ENCODE data around the gene ATOH7.
"Not testable (repeated sequence)": the region's sequence is repeated elsewhere in the genome, so short reads cannot be mapped to it uniquely, and the experiment has no call there.

ATOH7 gene

DNA sequence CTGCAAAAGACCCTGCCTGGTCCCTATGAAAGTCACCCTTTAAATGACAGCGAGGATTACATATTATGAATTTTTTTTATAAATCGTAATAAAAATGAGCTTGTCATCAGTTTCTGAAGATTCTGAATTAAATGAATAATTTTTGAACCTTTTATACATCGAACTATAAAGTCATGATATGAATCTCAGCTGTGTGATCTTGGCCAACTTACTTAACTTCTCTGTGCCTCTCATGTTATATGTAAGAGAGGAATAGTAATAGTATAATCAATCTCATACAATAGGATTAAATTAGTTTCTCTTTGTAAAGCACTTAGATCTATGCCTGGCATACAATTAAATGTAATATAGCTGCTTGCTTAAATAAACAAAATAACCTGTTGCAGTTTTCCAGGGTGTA, 5.3 kb upstream of the ATOH7 start:
- DNase-seq (ENCODE audit: low spot score), result no peak

DNA sequence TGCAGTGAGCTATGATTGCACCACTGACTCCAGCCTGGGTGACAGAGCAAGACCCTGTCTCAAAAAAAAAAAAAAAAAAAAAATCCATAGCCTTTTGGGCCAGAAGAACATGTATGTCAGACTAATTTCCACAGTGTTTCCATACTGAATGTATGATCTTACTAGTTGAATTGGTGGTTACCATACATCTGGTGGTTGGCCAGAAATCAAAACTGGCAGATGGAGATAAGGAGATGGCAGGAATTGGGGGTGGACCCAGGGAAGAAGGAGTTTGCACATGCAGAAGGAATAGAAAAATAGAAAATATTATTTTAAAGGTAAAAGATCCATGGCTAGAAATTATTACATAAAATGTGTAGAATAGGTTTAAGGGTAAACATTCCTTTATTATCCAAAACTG, 3.7 kb upstream of the ATOH7 start:
- DNase-seq (ENCODE audit: low spot score), result no peak

DNA sequence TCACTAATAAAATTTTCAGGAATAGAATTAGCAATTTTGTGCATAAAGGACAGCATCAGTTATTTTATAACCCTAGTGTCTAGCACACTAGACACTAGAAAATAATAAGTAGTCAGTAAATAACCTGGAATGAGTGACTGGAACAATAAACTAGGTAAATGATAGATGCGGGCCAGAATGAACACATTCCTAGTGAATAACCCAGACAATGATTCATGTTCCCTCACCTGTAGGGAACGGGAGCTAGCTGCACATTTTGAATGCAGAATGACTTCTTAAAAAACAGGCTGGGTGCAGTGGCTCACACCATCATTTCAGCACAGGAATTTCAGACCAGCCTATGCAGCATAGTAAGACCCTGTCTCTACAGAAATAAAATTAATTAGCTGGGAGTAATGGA, 3.2 kb upstream of the ATOH7 start:
- DNase-seq (ENCODE audit: low spot score), result peak; percentile 72

DNA sequence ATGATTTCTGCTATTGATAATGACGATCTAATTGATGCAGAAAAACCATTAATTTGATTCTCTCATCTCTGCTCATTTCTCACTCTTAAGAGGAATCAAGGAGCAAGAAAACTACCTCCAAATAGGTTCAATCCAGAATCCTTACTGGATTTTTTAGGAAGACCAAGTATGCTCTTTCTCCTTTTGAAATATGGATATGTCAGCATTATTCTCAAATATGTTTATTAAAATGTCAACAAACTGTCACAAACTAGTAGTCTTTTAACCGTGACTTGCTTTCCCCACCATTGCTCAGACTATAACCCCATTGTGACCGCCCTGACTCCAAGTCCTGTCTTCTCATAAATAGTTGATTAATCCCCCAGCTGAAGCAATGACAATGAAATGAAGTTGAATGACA, 1.1 kb upstream of the ATOH7 start:
- no peak for DNase-seq (ENCODE audit: low spot score)

DNA sequence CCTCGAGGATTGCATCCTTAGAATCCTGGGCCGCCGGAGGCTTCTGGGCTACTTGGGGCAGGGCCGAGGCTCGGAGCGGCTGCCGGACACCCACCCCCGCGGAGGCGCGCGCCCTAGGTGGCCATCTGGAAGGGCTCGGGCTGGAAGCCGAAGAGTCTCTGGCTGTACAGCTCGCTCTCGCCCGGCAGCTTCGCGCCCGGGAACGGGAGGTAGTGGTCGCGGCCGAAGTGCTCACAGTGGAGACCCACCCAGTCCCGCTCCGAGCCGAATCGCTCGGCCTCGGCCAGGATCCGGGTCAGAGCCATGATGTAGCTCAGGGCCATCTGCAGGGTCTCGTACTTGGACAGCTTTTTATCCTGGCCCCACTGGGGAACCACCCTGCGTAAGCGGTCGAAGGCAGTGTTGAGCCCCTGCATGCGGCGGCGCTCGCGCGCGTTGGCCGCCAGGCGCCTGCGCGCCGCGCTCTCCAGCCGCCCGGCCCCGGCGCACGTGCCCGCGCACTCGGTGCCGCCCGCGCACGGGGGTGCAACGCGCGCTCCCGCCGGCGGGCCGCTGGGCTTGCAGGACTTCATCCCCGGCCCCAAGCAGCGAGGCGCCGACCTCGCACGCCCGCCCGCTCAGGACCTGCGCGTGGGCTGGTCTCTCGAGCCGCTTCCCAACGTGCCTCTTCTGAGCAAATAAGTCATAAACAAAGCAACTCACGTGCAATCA, 652 bp downstream of the ATOH7 start:
- DNase-seq (ENCODE audit: low spot score), result peak; percentile 76

DNA sequence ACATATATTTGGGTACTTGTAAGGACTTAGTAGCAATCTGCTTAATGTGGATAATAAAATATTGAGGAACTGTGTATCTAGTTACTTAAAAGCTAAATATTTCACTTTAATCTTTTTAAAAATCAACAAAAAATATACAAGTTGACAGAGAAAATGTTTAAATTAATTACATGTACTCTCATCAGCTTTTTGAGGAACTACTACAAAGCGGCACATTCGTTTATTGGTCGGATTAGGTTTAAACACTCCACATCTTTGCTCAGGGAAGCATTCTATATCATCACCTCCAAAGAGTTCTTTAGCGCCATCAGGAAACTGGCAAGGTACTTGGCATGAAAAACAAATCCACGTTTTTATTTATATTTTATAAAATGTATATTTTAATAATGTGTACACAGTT, 1.6 kb downstream of the ATOH7 start:
- no peak for DNase-seq (ENCODE audit: low spot score)

DNA sequence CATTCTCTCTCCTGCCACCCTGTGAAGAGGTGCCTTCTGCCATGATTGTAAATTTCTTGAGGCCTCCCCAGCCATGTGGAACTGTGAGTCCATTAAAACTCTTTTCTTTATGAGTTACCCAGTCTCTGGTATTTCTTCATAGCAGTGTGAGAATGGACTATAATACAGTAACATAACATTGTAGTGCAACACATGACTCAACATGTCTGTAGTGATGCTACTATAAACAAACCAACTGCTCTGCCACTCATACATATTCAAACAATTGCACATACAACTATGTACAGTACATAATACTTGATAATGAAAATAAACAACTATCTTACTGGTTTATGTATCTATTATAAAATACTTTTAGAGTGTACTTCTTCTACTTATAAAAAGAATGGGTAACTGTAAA, 7.1 kb downstream of the ATOH7 start:
- no peak for DNase-seq (ENCODE audit: low spot score)

DNA sequence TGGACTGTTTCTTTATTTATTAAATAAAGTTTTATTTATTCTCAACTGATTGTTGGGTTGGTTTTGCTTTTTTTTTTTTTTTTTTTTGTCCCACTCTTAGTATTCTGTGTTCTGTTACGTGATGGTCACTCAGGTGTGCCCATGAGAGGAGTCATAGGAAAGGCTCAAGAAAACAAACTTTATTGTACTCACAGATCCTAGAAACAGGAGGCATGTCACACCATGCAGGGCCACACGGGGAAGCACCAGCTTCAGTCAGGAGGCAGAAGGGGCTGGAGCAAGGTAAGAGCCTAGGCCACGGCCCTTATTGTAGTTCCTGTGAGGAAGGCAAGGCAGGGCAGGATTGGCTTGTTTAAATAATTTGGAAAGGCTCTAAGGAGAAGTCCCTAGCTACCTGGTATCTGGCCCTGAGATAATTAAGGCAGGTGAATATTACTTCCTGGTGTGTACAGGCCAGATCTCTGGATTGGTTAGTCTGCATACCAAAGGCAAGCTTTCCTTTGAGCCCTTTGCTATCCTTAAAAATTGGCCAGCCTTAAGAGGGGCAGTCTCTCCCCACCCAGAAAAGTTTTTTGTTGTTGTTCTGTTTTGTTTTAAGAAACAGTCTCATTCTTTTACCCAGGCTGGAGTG, 8.3 kb downstream of the ATOH7 start:
- DNase-seq (ENCODE audit: low spot score), result peak; percentile 25

DNA sequence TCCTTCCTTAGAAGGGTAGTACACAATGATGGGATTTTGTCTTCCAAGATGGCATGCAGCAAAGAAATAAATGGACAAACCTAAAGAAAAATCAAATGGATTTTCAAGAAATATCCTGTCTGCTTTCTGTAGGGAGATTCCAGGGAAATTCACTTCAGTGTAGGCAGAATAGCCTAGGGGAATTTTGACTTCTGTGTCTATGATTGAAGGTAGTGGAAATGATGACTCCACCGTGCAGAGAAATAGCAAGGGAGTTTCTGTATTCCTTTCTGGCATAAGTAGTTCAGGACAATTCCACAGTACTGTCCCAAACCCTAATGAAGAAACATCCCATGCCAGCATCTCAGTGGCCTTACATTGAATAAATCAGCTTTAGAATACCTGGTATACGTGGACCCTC, 9.5 kb downstream of the ATOH7 start:
- no peak for DNase-seq (ENCODE audit: low spot score)

DNA sequence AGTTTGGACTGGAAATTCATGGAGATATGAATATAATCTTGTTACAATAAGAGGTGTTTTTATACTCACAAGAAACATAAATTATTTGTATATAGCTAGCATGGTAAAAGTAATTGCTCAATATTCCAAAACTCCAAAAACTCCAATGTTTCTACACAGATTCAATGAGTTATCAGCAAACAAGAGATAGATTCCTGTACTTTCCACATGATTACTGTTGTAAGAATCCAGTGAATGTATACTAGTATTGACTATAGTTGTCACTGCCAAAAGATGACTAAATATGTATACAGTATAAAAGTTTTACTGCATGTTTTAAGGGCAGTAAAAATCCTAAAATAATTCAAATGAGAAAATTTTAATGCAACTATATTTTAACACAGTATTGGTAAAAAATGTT, 10.7 kb downstream of the ATOH7 start:
- no peak for DNase-seq (ENCODE audit: low spot score)

DNA sequence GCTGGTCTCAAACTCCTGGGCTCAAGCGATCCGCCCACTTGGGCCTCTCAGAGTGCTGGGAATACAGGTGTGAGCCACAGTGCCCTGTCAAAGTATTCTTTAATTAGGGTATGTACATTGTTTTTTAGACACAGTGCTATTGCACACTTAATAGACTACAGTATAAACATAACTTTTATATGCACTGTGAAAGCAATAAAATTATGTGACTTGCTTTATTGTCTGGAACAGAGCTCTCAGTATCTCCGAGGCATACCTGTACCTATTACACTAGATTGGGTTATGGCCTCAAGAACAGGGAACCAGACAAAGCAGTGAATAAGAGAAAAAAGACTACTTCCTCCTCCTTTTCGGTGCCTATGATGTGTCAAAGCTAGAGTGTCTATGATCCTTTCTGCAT, 13.1 kb downstream of the ATOH7 start:
- no peak for DNase-seq (ENCODE audit: low spot score)

DNA sequence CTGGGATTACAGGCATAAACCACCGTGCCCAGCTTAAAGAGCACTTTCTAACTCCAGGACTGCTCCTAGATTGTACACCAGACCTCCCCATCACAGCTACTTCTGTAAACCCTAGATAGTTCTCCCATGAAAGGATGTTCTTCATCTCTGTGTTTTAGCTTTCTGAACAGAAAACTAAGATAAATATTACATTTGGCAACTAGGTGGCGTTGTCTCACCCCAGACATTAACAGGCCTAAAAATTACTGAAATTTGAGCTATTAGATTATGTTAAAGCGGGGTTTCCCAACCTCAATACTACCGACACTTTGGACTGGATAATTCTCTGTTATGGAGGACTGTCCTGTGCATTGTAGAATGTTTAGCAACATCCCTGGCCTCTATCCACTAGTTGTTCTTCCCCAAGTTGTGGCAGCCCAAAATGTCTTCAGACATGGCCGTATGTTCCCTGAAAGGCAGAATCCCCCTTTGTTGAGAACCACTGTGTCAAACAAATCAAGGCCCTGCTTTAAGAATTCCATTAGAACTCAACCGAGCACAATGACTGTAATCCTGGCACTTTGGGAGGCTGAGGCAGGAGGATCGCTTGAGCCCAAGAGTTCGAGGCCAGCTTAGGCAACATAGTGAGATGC, 19.1 kb downstream of the ATOH7 start:
- peak; percentile 38 for DNase-seq (ENCODE audit: low spot score)

DNA sequence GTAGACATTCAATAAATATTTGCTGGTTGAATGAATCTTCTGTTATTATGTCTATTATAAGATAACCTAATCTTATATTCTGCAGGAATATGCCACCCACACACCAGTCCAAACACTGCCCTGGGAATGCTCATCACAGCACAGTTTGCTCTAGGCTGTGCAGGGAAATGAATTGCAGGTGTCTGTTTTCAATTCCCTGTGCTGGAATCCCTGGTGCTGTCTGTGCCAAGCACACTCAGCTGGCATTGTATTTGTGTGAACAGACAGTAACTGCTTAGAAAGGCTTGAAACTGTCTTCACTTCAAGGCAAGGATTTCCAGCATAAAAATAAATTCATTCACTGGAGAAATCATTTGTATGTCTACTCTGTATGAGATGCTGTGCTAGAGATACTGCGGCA, 20.2 kb downstream of the ATOH7 start:
- DNase-seq (ENCODE audit: low spot score), result no peak

DNA sequence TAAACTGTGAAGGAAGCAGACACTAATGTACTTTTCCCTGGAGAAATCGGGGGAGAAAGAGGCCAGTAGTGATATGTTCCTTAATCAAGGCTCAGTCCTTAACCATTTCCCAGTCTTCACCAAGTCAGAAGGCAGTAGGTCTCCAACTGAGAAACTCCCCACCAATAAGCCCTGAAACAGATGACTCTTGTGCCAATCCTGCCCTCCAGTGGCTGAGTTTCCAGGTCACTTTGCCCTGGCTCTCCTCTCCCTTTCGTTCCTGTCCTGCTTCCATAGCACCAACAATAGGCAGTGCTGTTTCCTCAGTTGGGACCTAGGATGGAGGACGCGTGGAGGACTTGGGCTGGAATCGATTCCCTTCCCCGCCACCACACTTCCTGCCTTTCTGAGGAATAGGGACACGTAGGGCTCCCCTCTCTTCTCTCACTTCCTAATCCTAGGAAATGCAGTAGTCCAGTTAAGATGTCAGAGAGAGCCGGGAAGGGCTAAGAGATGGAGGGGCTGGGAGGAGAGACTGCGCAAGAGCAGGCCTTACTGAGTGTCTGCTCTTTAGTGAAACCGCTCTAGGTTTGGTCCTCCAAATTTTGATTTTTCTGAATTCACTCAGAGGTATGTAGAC, 23.4 kb downstream of the ATOH7 start:
- DNase-seq (ENCODE audit: low spot score), result peak; percentile 82

DNA sequence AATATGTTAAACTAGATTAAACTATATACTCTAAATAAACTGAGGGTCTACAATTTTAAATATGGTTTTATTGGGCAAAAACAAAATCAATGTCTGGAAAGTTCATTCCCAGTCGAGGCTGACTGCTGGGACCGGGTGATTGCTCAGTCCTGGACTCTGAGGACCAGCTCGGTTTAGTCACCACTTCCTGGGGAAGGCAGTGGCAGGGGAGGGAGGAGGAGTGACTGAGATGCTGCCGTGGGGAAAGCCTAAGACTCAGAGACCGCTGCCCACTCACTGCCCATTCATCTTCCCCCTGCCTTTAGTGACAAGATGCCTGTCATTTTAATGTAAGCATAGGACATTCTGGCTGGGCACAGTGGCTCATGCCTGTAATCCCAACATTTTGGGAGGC, 29.0 kb downstream of the ATOH7 start:
- peak; percentile 73 for DNase-seq (ENCODE audit: low spot score)

DNA sequence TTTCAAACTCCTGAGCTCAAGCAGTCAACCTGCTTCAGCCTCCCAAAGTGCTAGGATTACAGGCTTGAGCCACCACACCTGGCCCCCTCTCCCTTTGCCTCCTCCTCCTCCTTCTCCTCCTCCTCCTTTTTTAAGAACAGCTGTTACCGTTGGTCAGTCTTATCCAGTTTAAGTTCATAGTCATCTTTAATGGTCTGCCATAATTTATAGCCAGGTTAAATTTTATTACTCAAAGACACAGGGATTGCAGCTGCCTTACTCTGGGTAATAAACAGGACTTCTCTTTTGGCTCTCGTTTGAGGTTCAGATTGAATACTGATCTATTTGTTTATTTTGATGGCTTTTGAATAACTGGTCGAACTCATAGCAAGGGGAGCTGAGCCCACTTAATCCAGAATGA, 35.2 kb downstream of the ATOH7 start:
- no peak for DNase-seq (ENCODE audit: low spot score)

DNA sequence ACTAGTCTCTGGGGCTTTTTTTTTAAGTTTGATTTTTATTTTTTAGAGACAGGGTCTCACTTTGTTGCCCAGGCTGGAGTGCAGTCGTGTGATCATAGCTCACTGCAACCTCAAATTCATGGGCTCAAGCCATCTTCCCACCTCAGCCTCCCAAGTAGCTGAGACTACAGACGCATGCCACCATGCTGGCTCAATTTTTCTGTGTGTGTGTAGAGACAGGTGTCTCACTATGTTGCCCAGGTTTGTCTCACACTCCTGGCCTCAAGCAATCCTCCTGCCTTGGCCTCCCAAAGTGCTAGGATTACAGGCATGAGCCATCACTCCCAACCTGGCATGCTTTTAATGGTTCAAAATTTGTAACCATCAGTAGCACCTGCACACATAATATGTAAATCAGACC, 36.1 kb downstream of the ATOH7 start:
- DNase-seq (ENCODE audit: low spot score), result not testable (repeated sequence)

DNA sequence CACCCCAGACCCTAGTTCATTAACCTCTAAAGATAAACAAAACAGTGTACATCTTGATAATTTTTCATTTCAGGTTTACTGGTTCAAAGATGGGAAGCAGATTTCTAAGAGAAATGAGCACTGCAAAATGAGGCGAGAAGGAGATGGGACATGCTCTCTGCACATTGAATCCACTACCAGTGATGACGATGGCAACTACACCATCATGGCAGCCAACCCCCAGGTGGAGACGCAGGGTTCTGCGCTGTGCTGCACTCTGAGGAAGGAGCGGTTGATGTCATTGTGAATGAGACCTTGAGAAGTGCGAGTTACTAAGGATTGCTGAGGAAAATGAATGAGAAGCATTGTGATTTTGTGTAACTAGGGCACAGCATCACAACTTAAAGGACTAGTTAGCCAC, 37.6 kb downstream of the ATOH7 start:
- no peak for DNase-seq (ENCODE audit: low spot score)

DNA sequence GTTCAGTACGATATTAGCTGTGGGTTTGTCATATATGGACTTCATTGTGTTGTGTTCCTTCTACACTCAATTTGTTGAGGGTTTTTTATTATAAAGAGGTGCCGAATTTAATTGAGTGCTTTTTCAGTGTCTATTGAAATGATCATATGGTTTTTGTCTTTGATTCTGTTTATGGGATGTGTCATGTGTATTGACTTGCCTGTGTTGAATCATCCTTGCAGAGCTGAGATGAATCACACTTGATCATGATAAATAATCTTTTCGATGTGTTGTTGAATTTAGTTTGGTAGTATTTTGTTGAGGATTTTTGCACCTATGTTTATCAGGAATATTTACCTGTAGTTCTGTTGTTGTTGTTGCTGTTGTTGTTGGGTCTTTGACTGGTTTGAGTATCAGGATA, 39.8 kb downstream of the ATOH7 start:
- peak; percentile 13 for DNase-seq (ENCODE audit: low spot score)

DNA sequence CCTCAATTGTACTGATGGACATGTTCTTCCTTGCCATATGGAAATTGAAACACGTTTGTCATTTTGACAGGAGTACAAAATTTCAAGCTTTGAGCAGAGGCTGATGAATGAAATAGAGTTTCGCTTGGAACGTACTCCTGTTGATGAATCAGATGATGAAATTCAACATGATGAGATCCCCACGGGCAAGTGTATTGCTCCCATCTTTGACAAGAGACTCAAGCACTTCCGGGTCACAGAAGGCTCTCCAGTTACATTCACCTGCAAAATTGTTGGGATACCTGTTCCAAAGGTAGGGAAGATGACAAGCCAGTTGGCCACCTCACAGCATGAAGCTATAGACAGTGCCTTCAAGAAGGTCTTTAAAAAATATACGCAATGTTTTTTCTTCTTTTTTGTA, 43.1 kb downstream of the ATOH7 start:
- DNase-seq (ENCODE audit: low spot score), result no peak

DNA sequence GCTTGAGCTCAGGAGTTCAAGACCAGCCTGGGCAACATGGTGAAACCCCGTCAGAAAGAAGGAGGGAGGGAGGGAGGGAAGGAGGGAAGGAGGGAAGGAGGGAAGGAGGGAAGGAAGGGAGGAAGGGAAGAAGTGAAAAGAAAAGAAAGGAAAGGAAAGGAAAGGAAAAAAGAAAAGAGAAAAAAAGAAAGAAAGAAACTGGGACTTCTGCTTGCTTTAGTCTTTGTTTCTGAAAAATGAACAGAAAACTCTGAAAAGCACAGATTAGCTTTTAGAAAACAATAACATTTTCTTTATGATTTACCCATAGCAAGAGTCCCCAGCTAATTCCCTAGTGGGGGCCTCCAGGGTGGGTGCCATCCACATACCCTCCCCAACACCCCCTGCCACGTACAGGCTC, 46.8 kb downstream of the ATOH7 start:
- DNase-seq (ENCODE audit: low spot score), result no peak

DNA sequence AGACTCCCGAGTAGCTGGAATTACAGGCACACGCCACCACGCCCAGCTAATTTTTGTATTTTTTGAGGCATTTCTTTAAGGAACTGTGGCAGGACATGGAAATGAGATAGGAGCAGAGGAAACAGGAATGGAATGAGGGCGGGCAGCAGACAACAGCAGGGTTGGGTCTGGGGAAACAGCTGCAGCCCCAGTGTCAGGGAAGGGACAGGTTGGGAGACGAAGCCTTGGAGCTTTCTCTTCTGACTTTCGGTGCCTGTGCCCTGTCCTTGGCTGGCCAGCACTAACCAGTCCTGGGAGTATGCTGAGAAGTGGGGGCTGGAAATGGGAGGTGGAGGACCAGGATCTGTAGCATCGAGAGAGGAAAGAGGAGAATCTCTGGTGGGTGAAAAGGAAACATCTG, 47.4 kb downstream of the ATOH7 start:
- DNase-seq (ENCODE audit: low spot score), result no peak

All from kidney tubule cell (primary cell).